Measurements from ENCODE around the gene EPC1.
A peak's percentile ranks its signal among the peaks of the same experiment; 100 is the strongest.

The EPC1 gene

DNA sequence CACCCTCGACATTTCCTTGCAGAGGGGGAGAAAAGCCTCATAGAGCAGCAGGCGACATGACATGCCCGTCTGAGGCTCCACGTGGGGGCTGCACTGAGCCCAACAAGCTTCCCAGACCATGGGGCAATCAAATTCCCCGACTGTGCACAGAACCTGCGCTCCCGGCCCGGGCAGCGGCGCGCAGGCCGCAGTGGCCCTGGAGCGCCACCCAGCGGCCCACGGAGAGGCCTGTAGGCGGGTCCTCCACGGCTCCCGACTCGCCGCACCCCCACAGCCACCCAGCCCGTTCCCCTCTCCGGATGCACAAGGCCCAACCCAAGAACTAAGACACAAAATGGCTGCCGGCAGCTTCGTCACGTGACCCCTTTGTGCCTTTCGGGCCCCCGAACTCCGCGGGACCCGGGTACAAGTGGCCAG is 816 bp downstream of the EPC1 start (continued):
- TF ChIP-seq KLF16 (tag by site-specific recombination; IDR thresholded peaks at IDR 0.05), result no peak
- no peak for TF ChIP-seq HOXA7 (CRISPR knock-in tag; IDR thresholded peaks at IDR 0.05; ENCODE audit: borderline replicate concordance)
- TF ChIP-seq ZNF24 (tag by site-specific recombination; IDR thresholded peaks at IDR 0.05), result 0 out of 2 replicates have a peak, but pooled peaks have one; percentile 52
- TF ChIP-seq ZNF292 (tag by site-specific recombination; IDR thresholded peaks at IDR 0.05; ENCODE audit: borderline replicate concordance, low read depth), result no peak
- peak; percentile 83 for TF ChIP-seq ZEB2 (tag by site-specific recombination; IDR thresholded peaks at IDR 0.05)
- TF ChIP-seq ZNF184 (tag by site-specific recombination; IDR thresholded peaks at IDR 0.05), result 0 out of 2 replicates have a peak, but pooled peaks have one; percentile 16
- peak; percentile 92 for TF ChIP-seq ZBTB8A (tag by site-specific recombination; IDR thresholded peaks at IDR 0.05)
- TF ChIP-seq ZNF792 (tag by site-specific recombination; IDR thresholded peaks at IDR 0.05), result no peak
- no peak for TF ChIP-seq ZNF155 (tag by site-specific recombination; IDR thresholded peaks at IDR 0.05)
- TF ChIP-seq ZNF121 (tag by site-specific recombination; IDR thresholded peaks at IDR 0.05), result no peak

DNA sequence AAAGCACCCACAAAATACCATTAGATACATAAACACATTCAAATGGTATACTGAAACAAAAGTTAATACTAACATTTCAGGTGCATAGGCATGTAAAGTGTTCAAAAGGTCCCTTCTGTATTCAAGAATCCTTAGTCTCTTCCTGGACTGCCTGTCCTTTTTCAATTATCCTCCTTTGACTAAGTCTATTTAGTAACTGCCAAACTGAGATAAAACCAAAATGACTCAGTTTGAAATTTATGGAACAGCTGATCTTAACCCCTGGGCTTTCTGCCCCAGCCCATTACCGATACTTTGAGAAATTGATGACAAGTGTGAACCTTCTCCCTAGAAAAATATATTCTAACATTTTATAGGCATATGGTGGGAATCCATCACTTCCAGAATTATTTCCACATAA is 5.4 kb downstream of the EPC1 start:
- peaks cover 0 to 9% of the 10 kb centered on the region in 2 experiments for H3K36me3 ChIP-seq (ENCODE audit: control insufficient read depth in 2 of 2, insufficient read depth in 1 of 2, low read length in 2 of 2)
- H3K4me3 ChIP-seq (ENCODE audit: low read depth, low read length), result no peak overlapping the region
- POLR2A ChIA-PET, result no interaction called here
- H3K27ac ChIP-seq (ENCODE audit: extremely low read depth, low read depth, low read length), result no peak overlapping the region
- CTCF ChIA-PET, result interaction anchor here (0.8 to 1.1 kb wide), 2 partner anchors 26 to 85 kb away, joined by 3 read pairs; no protein-coding TSS in a partner anchor
- TF ChIP-seq KLF9 (tag by site-specific recombination; IDR thresholded peaks at IDR 0.05; ENCODE audit: low read depth) (no peak), ZNF324 (tag by site-specific recombination; IDR thresholded peaks at IDR 0.05) (no peak), ZNF426 (tag by site-specific recombination; IDR thresholded peaks at IDR 0.05) (no peak), MYNN (tag by site-specific recombination; IDR thresholded peaks at IDR 0.05; ENCODE audit: borderline replicate concordance) (no peak), KLF10 (tag by site-specific recombination; IDR thresholded peaks at IDR 0.05) (no peak), ZNF404 (tag by site-specific recombination; IDR thresholded peaks at IDR 0.05) (no peak), ZNF768 (tag by site-specific recombination; IDR thresholded peaks at IDR 0.05) (no peak), FEZF1 (tag by site-specific recombination; IDR thresholded peaks at IDR 0.05) (no peak), ZBTB7A (tag by site-specific recombination; IDR thresholded peaks at IDR 0.05; ENCODE audit: low read depth) (no peak), ZNF391 (tag by site-specific recombination; IDR thresholded peaks at IDR 0.05; ENCODE audit: borderline replicate concordance, low read depth) (no peak), ZNF148 (tag by site-specific recombination; IDR thresholded peaks at IDR 0.05; ENCODE audit: borderline replicate concordance) (no peak), ZNF211 (tag by site-specific recombination; IDR thresholded peaks at IDR 0.05; ENCODE audit: low read depth) (no peak), ZNF280C (tag by site-specific recombination; IDR thresholded peaks at IDR 0.05) (no peak), ZNF223 (tag by site-specific recombination; IDR thresholded peaks at IDR 0.05) (no peak)
- H3K4me1 ChIP-seq (ENCODE audit: control insufficient read depth, insufficient read depth, low read length), result peaks cover 12% of the 10 kb centered on the region
- H3K9me3 ChIP-seq (ENCODE audit: control insufficient read depth, insufficient read depth, low read depth, low read length), result no peaks in the 10 kb centered on the region
